Mesendoderm (in vitro differentiated cells): ENCODE results near the gene ARHGEF37.
A peak's percentile ranks its signal among the peaks of the same experiment; 100 is the strongest.

ENCODE experiments used
- DNase-seq: peaks from one replicate; pipeline ENCODE4 v3.0.0; 2013
- H2AK5ac ChIP-seq: 2 replicates; pipeline ENCODE4 v1.6.1; 2013; ENCODE audit warnings: low read length, inconsistent platforms
- H2BK120ac ChIP-seq: 2 replicates; pipeline ENCODE4 v1.6.1; 2013; ENCODE audit warnings: low read depth, mild to moderate bottlenecking, low read length, moderate library complexity, mixed read lengths
- H2BK15ac ChIP-seq: replicated peaks from 2 replicates; pipeline ENCODE4 v1.6.1; 2013; ENCODE audit warnings: low read depth, mild to moderate bottlenecking, moderate library complexity
- H2BK5ac ChIP-seq: 2 replicates; pipeline ENCODE4 v1.6.1; 2013; ENCODE audit warnings: low read length, inconsistent platforms
- H3K18ac ChIP-seq: 2 replicates; pipeline ENCODE4 v1.6.1; 2013; ENCODE audit warnings: mild to moderate bottlenecking, low read length, mixed read lengths
- H3K23ac ChIP-seq: one replicate; pipeline ENCODE4 v1.6.1; 2013; ENCODE audit warnings: low read length
- H3K27ac ChIP-seq: 2 replicates; pipeline ENCODE4 v1.5.1; 2013; ENCODE audit warnings: low read depth, mild to moderate bottlenecking, inconsistent platforms, low read length, moderate library complexity
- H3K27me3 ChIP-seq: 2 replicates; pipeline ENCODE4 v1.6.1; 2013; ENCODE audit warnings: low read length, control low read depth, mild to moderate bottlenecking, inconsistent platforms; ENCODE audit not compliant: insufficient read depth, poor library complexity
- H3K36me3 ChIP-seq: 2 replicates; pipeline ENCODE4 v1.6.1; 2013; ENCODE audit warnings: low read length, inconsistent platforms; ENCODE audit not compliant: control insufficient read depth, insufficient read depth
- H3K4ac ChIP-seq: one replicate; pipeline ENCODE4 v1.6.1; 2013; ENCODE audit warnings: low read depth, mild to moderate bottlenecking, low read length, moderate library complexity
- H3K4me1 ChIP-seq: 2 replicates; pipeline ENCODE4 v1.6.1; 2013; ENCODE audit warnings: low read depth, low read length, inconsistent platforms; ENCODE audit not compliant: control insufficient read depth
- H3K4me2 ChIP-seq: 2 replicates; pipeline ENCODE4 v1.6.1; 2013; ENCODE audit warnings: low read length
- H3K4me3 ChIP-seq: 2 replicates; pipeline ENCODE4 v1.5.1; 2013; ENCODE audit warnings: mild to moderate bottlenecking, low read length
- H3K56ac ChIP-seq: one replicate; pipeline ENCODE4 v1.6.1; 2013; ENCODE audit warnings: low read length
- H3K79me1 ChIP-seq: 2 replicates; pipeline ENCODE4 v1.6.1; 2013; ENCODE audit warnings: low read length, inconsistent platforms
- H3K79me2 ChIP-seq: 2 replicates; pipeline ENCODE4 v1.6.1; 2013; ENCODE audit warnings: mild to moderate bottlenecking, low read length; ENCODE audit not compliant: control insufficient read depth, insufficient read depth
- H3K9ac ChIP-seq: 2 replicates; pipeline ENCODE4 v1.6.1; 2013; ENCODE audit warnings: low read length, inconsistent platforms
- H4K5ac ChIP-seq: one replicate; pipeline ENCODE4 v1.6.1; 2013; ENCODE audit warnings: low read length
- H4K8ac ChIP-seq: one replicate; pipeline ENCODE4 v1.6.1; 2013; ENCODE audit warnings: low read depth, mild to moderate bottlenecking, control low read depth, low read length, moderate library complexity
- WGBS: extraction: QIAGEN DNeasy Blood & Tissue Kit; methylation state at CpG from one replicate; pipeline ENCODE4 v1.1.7; 2013; ENCODE audit warnings: low lambda C conversion rate, missing lambda C conversion rate; ENCODE audit not compliant: insufficient coverage; ENCODE audit errors: extremely low coverage; 5-methylcytosine and 5-hydroxymethylcytosine counted together

Gene ARHGEF37

DNA sequence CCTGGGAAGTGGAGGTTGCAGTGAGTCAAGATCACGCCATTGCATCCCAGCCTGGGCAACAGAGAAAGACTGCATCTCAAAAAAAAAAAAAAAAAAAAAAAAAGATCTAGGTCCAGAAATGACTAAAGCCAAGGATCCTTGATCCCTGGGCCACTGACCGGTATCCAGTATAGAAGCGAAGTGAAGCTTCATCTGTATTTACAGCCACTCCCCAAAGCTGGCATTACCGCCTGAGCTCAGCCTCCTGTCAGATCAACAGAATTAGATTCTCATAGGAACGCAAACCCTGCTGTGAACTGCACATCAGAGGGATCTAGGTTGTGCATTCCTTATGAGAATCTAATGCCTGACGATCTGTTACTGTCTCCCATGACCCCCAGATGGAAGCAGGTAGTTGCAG is 39.4 kb upstream of the ARHGEF37 start:
- no peak overlapping the region for H3K56ac ChIP-seq
- H2BK5ac ChIP-seq, result no peak overlapping the region
- H3K27me3 ChIP-seq, result no peaks in the 10 kb centered on the region
- H4K8ac ChIP-seq, result no peak overlapping the region
- H3K4ac ChIP-seq, result no peak overlapping the region
- no peak overlapping the region for H3K27ac ChIP-seq
- H3K36me3 ChIP-seq, result peaks cover 10% of the 10 kb centered on the region
- H3K9ac ChIP-seq, result no peak overlapping the region
- H2BK120ac ChIP-seq, result no peak overlapping the region
- no peak overlapping the region for H2BK15ac ChIP-seq
- DNase-seq, result no peak
- H3K79me1 ChIP-seq, result peaks cover 2% of the 10 kb centered on the region
- H3K4me2 ChIP-seq, result no peak overlapping the region
- peaks cover 87% of the 10 kb centered on the region for H3K79me2 ChIP-seq
- peaks cover under 1% of the 10 kb centered on the region for H3K4me1 ChIP-seq
- no CpG with 5 or more reads among the region's 6 CpGs for WGBS
- H3K23ac ChIP-seq, result no peak overlapping the region
- H3K18ac ChIP-seq, result no peak overlapping the region
- no peak overlapping the region for H2AK5ac ChIP-seq
- no peak overlapping the region for H3K4me3 ChIP-seq
- H4K5ac ChIP-seq, result no peak overlapping the region

DNA sequence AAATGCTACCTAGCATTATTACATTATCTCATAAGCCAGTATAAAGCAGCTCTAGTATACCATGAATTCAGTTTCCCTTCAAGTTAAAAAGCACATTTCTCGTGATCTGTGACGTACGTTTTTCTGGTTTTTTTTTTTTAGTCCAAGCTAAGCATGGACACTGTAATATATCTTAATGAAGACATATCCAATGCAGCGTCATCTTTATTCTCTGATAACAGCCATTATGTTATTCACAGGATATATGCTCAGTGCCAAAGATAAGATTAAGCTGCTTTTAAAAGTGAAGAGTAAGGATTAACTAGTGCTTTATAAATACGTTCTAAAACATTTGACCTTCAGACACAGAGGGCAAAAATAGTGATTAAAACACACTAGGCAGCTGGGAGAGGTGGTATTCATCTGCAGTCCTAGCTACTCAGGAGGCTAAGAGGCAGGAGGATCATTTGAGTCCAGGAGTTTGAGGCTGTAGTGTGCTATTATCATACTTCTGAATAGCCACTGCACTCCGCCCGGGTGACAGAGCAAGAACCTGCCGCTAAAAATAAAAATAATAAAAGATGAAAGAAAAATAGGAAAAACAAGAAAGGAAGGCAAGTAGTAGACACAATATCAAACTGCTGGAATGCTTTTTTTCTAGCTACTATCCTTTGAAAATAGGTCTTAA is 37.8 kb upstream of the ARHGEF37 start:
- H2AK5ac ChIP-seq, result no peak overlapping the region
- no peak overlapping the region for H3K4me2 ChIP-seq
- peaks cover 2% of the 10 kb centered on the region for H3K79me1 ChIP-seq
- no peak overlapping the region for H2BK5ac ChIP-seq
- H3K56ac ChIP-seq, result no peak overlapping the region
- H2BK120ac ChIP-seq, result no peak overlapping the region
- no peak overlapping the region for H3K9ac ChIP-seq
- no peak overlapping the region for H3K23ac ChIP-seq
- DNase-seq, result no peak
- no peak overlapping the region for H4K8ac ChIP-seq
- H3K4me1 ChIP-seq, result peaks cover 2% of the 10 kb centered on the region
- H3K27me3 ChIP-seq, result no peaks in the 10 kb centered on the region
- H3K36me3 ChIP-seq, result peaks cover 10% of the 10 kb centered on the region
- H3K27ac ChIP-seq, result no peak overlapping the region
- WGBS, result no CpG with 5 or more reads among the region's 8 CpGs
- H4K5ac ChIP-seq, result no peak overlapping the region
- no peak overlapping the region for H3K18ac ChIP-seq
- no peak overlapping the region for H3K4ac ChIP-seq
- H3K4me3 ChIP-seq, result no peak overlapping the region
- peaks cover 89% of the 10 kb centered on the region for H3K79me2 ChIP-seq
- no peak overlapping the region for H2BK15ac ChIP-seq

DNA sequence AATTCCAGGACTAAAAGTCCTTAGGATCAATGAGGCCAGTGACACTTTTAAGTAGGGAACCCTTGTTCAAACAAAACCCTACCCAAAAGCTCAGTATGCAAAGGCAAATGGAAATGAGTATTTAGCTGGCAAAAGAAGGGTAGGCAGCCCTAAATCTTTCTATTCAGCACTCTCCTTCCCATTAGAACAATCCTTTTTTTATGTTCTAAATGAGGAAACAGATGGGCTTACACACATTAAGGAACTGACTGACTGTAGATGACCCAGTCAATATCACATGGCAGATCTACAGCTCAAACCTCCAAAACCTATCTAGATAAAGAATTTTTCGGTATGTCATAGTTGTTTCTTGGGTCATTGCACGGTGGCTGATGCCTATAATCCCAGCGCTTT is 37.3 kb upstream of the ARHGEF37 start:
- Histone ChIP-seq H3K36me3 (peaks cover 10% of the 10 kb centered on the region), H3K4me1 (peaks cover 2% of the 10 kb centered on the region), H3K56ac (no peak overlapping the region), H3K27me3 (no peaks in the 10 kb centered on the region), H2BK5ac (no peak overlapping the region), H2BK15ac (no peak overlapping the region), H3K4me2 (no peak overlapping the region), H3K18ac (no peak overlapping the region), H3K9ac (no peak overlapping the region), H3K79me1 (peaks cover 2% of the 10 kb centered on the region), H3K4ac (no peak overlapping the region), H3K79me2 (peaks cover 91% of the 10 kb centered on the region), H2AK5ac (no peak overlapping the region), H2BK120ac (no peak overlapping the region), H4K5ac (no peak overlapping the region), H3K4me3 (no peak overlapping the region), H3K27ac (no peak overlapping the region), H4K8ac (no peak overlapping the region), H3K23ac (no peak overlapping the region)
- no CpG with 5 or more reads among the region's 3 CpGs for WGBS
- DNase-seq, result no peak

DNA sequence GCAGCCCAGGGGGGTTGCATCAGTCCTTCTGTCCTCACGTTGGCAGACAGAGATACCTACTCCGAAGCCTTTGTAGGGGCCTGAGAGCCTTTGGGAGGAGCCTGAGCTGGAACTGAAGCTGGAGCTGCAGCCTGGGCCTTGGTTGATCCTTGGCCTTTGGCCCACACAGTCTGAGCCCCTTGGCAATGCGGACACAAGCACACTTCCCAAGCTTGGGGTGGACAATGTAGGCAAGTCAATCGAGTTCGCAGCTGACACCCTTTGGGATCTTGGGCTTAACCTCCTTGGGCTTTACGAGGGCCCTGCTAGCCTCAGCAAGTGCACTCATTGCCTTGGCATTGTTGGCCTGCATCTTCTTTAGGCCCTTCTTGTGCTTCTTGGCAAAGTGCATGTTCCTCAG is 36.0 kb upstream of the ARHGEF37 start:
- Histone ChIP-seq H3K56ac (peak overlapping the region; percentile 67), H3K4me2 (no peak overlapping the region), H3K27me3 (no peaks in the 10 kb centered on the region), H3K18ac (no peak overlapping the region), H3K27ac (no peak overlapping the region), H2BK120ac (no peak overlapping the region), H3K9ac (no peak overlapping the region), H2AK5ac (no peak overlapping the region), H3K4ac (no peak overlapping the region), H3K4me1 (peaks cover 2% of the 10 kb centered on the region), H3K79me1 (peaks cover 2% of the 10 kb centered on the region), H2BK5ac (no peak overlapping the region), H3K79me2 (peaks cover 93% of the 10 kb centered on the region), H4K5ac (no peak overlapping the region), H2BK15ac (no peak overlapping the region), H4K8ac (no peak overlapping the region), H3K36me3 (peaks cover 10% of the 10 kb centered on the region), H3K4me3 (no peak overlapping the region), H3K23ac (no peak overlapping the region)
- DNase-seq, result no peak
- no CpG with 5 or more reads among the region's 6 CpGs for WGBS

DNA sequence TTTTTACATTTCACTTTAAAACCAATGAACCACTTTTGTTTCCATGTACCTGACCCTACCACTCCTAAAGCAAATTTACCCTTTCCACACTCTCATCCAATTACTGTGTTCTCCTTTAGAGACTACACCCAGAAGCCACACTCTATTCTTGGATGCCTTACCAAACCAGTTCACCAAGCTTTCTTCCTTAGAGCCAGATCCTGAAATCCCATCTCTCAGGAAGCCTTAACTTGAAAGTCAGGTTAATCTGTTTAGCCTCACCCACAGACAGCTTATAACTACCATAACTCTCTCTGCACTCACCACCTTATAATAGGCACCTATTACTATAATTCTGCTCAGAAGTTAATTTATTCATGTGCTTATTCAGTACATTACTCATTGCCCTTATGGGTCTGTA is 34.3 kb upstream of the ARHGEF37 start:
- no peak overlapping the region for H2AK5ac ChIP-seq
- no peak overlapping the region for H3K4me3 ChIP-seq
- H3K79me2 ChIP-seq, result peaks cover 85% of the 10 kb centered on the region
- peak overlapping the region; percentile 6 for H3K56ac ChIP-seq
- no peak overlapping the region for H2BK15ac ChIP-seq
- peaks cover 9% of the 10 kb centered on the region for H3K36me3 ChIP-seq
- H3K27ac ChIP-seq, result no peak overlapping the region
- H3K18ac ChIP-seq, result no peak overlapping the region
- H3K23ac ChIP-seq, result no peak overlapping the region
- H3K9ac ChIP-seq, result peak overlapping the region; percentile 14
- H3K27me3 ChIP-seq, result no peaks in the 10 kb centered on the region
- no peak overlapping the region for H2BK5ac ChIP-seq
- DNase-seq, result peak; percentile 45
- no peak overlapping the region for H3K4ac ChIP-seq
- H2BK120ac ChIP-seq, result no peak overlapping the region
- peak overlapping the region; percentile 10 for H3K4me2 ChIP-seq
- H3K79me1 ChIP-seq, result peaks cover 2% of the 10 kb centered on the region
- H3K4me1 ChIP-seq, result peaks cover 2% of the 10 kb centered on the region
- H4K5ac ChIP-seq, result no peak overlapping the region
- no peak overlapping the region for H4K8ac ChIP-seq
